Hepatocyte (in vitro differentiated cells): ENCODE data around the gene RNF181. TPM values are rescaled to one million over a fixed set of nuclear protein-coding genes. Genes with fewer than 3 reads are reported as not detected.

Source experiments
- DNase-seq: peaks from one replicate; pipeline ENCODE4 v3.0.0-alpha.2; 2016; ENCODE audit warnings: low spot score
- H2AFZ ChIP-seq: fragments of 200-600 bp; sonication (generic); 2 replicates; pipeline ENCODE4 v1.6.0; 2016; ENCODE audit warnings: antibody characterized with exemption, mild to moderate bottlenecking
- H3K27ac ChIP-seq: fragments of 200-600 bp; sonication (generic); 2 replicates; pipeline ENCODE4 v1.5.1; 2016; ENCODE audit warnings: mild to moderate bottlenecking
- H3K27me3 ChIP-seq: fragments of 200-600 bp; sonication (generic); 2 replicates; pipeline ENCODE4 v1.6.1; 2016
- H3K36me3 ChIP-seq: fragments of 200-600 bp; sonication (generic); replicated peaks from 2 replicates; pipeline ENCODE4 v1.5.1; 2016; ENCODE audit warnings: low read depth; ENCODE audit not compliant: insufficient read depth
- H3K4me1 ChIP-seq: fragments of 200-600 bp; sonication (generic); 2 replicates; pipeline ENCODE4 v1.5.1; 2016; ENCODE audit warnings: mild to moderate bottlenecking, moderate library complexity; ENCODE audit not compliant: insufficient read depth
- H3K4me2 ChIP-seq: fragments of 200-600 bp; sonication (generic); 2 replicates; pipeline ENCODE4 v1.6.0; 2016
- H3K4me3 ChIP-seq: fragments of 200-600 bp; sonication (generic); 2 replicates; pipeline ENCODE4 v1.5.1; 2016; ENCODE audit warnings: mild to moderate bottlenecking
- H3K79me2 ChIP-seq: fragments of 200-600 bp; sonication (generic); 2 replicates; pipeline ENCODE4 v1.6.0; 2017; ENCODE audit warnings: mild to moderate bottlenecking
- H3K9me2 ChIP-seq: fragments of 200-600 bp; sonication (generic); replicated peaks from 2 replicates; pipeline ENCODE4 v1.6.0; 2017; ENCODE audit warnings: mild to moderate bottlenecking; ENCODE audit not compliant: insufficient read depth
- H3K9me3 ChIP-seq: fragments of 200-600 bp; sonication (generic); 2 replicates; pipeline ENCODE4 v1.5.1; 2016; ENCODE audit warnings: low read depth, mild to moderate bottlenecking
- H4K20me1 ChIP-seq: fragments of 200-600 bp; sonication (generic); 2 replicates; pipeline ENCODE4 v1.6.0; 2016; ENCODE audit warnings: mild to moderate bottlenecking; ENCODE audit not compliant: insufficient read depth, poor library complexity, severe bottlenecking
- CTCF ChIP-seq: fragments of 200-600 bp; sonication (generic); IDR thresholded peaks from 2 replicates; pipeline ENCODE4 v1.5.1; 2016; ENCODE audit warnings: antibody characterized with exemption, mild to moderate bottlenecking; ENCODE audit not compliant: poor library complexity
- EZH2 ChIP-seq: fragments of 200-600 bp; sonication (generic); IDR thresholded peaks from 2 replicates; pipeline ENCODE4 v1.6.1; 2016; ENCODE audit warnings: antibody characterized with exemption, mild to moderate bottlenecking, borderline replicate concordance
- EZH2phosphoT487 ChIP-seq: fragments of 200-600 bp; sonication (generic); IDR thresholded peaks from one replicate; pipeline ENCODE4 v1.6.1; 2018; ENCODE audit warnings: antibody characterized with exemption, mild to moderate bottlenecking, low read depth, moderate library complexity; ENCODE audit not compliant: unreplicated experiment, severe bottlenecking
- WGBS: methylation state at CpG from one replicate; pipeline ENCODE4 v1.1.6; 2016; ENCODE audit warnings: low lambda C conversion rate; ENCODE audit errors: missing lambda C conversion rate; 5-methylcytosine and 5-hydroxymethylcytosine counted together
- polyA plus RNA-seq: library from polyadenylated mRNA; unstranded; fragments of >200 nt; fragmentation: Nextera tagmentation; extraction: Ambion mirVana; gene quantifications from 2 replicates; pipeline ENCODE4 v1.2.1, GENCODE V29; 2016
- total RNA-seq: library from RNA; depleted of rRNA; stranded (reverse); fragments of >200 nt; gene quantifications from 2 replicates; pipeline ENCODE4 v1.2.3, GENCODE V29; 2014

The RNF181 gene
- total and polyA plus RNA-seq, 2 experiments from 2014 or later = 159 to 250 TPM

GRCh38 chr2:85607268-85608215 is 12.0 kb downstream of the RNF181 start:
- Histone ChIP-seq H3K4me3 (no peak overlapping the region), H3K4me1 (peaks cover 35% of the 10 kb centered on the region), H2AFZ (no peak overlapping the region), H3K4me2 (no peak overlapping the region), H3K27me3 (no peaks in the 10 kb centered on the region), H3K27ac (peak overlapping the region; percentile 73), H3K36me3 (no peaks in the 10 kb centered on the region), H3K9me3 (no peaks in the 10 kb centered on the region), H4K20me1 (peaks cover 2% of the 10 kb centered on the region), H3K79me2 (peaks cover 45% of the 10 kb centered on the region), H3K9me2 (no peaks in the 10 kb centered on the region)
- WGBS = 87% methylated on average over 9 of the region's 9 CpGs
- no peak for DNase-seq
- no peak for TF ChIP-seq EZH2
- no peak for TF ChIP-seq CTCF
- no peak for TF ChIP-seq EZH2phosphoT487

GRCh38 chr2:85611217-85611704 is 15.7 kb downstream of the RNF181 start:
- H3K9me2 ChIP-seq = no peaks in the 10 kb centered on the region
- TF ChIP-seq EZH2 (no peak), EZH2phosphoT487 (no peak), CTCF (no peak)
- H3K27ac ChIP-seq = peak overlapping the region; percentile 82
- peak overlapping the region; percentile 58 for H2AFZ ChIP-seq
- WGBS = 5% methylated on average over 24 of the region's 24 CpGs
- no peaks in the 10 kb centered on the region for H3K27me3 ChIP-seq
- H3K36me3 ChIP-seq = no peaks in the 10 kb centered on the region
- H3K79me2 ChIP-seq = peaks cover 32% of the 10 kb centered on the region
- peak overlapping the region; percentile 84 for H3K4me2 ChIP-seq
- peak overlapping the region; percentile 53 for H3K4me3 ChIP-seq
- DNase-seq = no peak
- no peaks in the 10 kb centered on the region for H3K9me3 ChIP-seq
- H4K20me1 ChIP-seq = peaks cover 2% of the 10 kb centered on the region
- peaks cover 9% of the 10 kb centered on the region for H3K4me1 ChIP-seq

- Histone ChIP-seq H3K9me3 (no peaks in the 10 kb centered on the region), H3K36me3 (no peaks in the 10 kb centered on the region), H3K79me2 (peaks cover 37% of the 10 kb centered on the region), H3K4me1 (peaks cover 9% of the 10 kb centered on the region), H3K4me2 (peak within 1 kb of the TSS; percentile 84), H3K4me3 (peak within 1 kb of the TSS; percentile 53), H3K27me3 (no peaks in the 10 kb centered on the region), H2AFZ (peak within 1 kb of the TSS; percentile 66), H3K27ac (peak within 1 kb of the TSS; percentile 82), H3K9me2 (no peaks in the 10 kb centered on the region), H4K20me1 (peaks cover 2% of the 10 kb centered on the region)
- 17% methylated on average over 52 of the region's 73 CpGs for WGBS
- DNase-seq = peak; percentile 94
- TF ChIP-seq CTCF (no peak), EZH2 (no peak), EZH2phosphoT487 (no peak)
Observed at GRCh38 chr2:85611705-85612587, 16.4 kb downstream of the RNF181 start, which contains the start of gene C2orf68. C2orf68 (minus strand) TSS chr2:85612066; CDS start chr2:85611984, 82 bp downstream.
